Measurements from ENCODE around the gene GPC3.

DNA sequence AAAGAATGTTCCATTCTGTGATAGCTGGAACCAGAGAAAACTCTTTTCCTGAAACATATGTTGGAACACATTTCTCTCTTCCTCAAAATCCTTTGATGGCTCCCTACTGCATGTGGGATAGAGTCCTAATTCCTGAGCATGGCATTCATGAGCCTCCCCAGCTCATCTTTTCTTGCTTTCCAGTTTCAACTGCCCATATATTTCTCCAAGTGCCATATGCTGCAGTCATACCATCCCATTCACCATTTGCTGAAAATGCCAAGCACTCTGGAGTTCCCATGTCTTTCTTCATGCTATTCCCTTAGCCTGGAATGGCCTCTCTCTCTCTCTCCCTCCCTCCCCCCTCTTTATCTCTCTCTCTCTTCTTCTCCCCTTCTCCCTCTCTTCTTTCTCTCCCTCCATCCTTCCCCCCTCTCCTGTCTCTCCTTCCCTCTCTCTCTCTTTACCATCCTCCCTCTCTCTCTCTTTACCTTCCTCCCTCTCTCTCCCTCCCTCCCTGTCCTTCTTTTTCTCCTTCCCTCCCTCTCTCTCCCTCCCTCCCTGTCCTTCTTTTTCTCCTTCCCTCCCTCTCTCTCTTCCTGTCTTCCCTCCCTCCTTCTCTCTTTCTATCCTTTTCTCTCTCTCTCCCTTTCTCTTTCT is 436.0 kb downstream of the GPC3 start:
- TF ChIP-seq, protein P1, sequence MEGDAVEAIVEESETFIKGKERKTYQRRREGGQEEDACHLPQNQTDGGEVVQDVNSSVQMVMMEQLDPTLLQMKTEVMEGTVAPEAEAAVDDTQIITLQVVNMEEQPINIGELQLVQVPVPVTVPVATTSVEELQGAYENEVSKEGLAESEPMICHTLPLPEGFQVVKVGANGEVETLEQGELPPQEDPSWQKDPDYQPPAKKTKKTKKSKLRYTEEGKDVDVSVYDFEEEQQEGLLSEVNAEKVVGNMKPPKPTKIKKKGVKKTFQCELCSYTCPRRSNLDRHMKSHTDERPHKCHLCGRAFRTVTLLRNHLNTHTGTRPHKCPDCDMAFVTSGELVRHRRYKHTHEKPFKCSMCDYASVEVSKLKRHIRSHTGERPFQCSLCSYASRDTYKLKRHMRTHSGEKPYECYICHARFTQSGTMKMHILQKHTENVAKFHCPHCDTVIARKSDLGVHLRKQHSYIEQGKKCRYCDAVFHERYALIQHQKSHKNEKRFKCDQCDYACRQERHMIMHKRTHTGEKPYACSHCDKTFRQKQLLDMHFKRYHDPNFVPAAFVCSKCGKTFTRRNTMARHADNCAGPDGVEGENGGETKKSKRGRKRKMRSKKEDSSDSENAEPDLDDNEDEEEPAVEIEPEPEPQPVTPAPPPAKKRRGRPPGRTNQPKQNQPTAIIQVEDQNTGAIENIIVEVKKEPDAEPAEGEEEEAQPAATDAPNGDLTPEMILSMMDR (IDR thresholded peaks at IDR 0.05): no peak
- TF ChIP-seq POLR2AphosphoS5 (IDR thresholded peaks at IDR 0.05; ENCODE audit: insufficient read depth in 1 of 2, low read depth in 1 of 2) (no peak), POLR2A (IDR thresholded peaks at IDR 0.05) (no peak)
